ENCODE data around the gene AJUBA.

- no peak for TF ChIP-seq POLR2A (IDR thresholded peaks at IDR 0.05)
- TF ChIP-seq, protein P1, sequence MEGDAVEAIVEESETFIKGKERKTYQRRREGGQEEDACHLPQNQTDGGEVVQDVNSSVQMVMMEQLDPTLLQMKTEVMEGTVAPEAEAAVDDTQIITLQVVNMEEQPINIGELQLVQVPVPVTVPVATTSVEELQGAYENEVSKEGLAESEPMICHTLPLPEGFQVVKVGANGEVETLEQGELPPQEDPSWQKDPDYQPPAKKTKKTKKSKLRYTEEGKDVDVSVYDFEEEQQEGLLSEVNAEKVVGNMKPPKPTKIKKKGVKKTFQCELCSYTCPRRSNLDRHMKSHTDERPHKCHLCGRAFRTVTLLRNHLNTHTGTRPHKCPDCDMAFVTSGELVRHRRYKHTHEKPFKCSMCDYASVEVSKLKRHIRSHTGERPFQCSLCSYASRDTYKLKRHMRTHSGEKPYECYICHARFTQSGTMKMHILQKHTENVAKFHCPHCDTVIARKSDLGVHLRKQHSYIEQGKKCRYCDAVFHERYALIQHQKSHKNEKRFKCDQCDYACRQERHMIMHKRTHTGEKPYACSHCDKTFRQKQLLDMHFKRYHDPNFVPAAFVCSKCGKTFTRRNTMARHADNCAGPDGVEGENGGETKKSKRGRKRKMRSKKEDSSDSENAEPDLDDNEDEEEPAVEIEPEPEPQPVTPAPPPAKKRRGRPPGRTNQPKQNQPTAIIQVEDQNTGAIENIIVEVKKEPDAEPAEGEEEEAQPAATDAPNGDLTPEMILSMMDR (IDR thresholded peaks at IDR 0.05) = no peak
These were observed 42.9 kb upstream of the AJUBA start for GRCh38 chr14:23025151-23025814.
